Stimulated activated CD4-positive, alpha-beta T cell treated with anti-CD3 and anti-CD28 coated beads, Interleukin-15, amount 100 ng/mL, for 24 hours (primary cell): ENCODE measurements around the gene FAAP20.

Experiments used
- DNase-seq: peaks from one replicate; pipeline ENCODE4 v3.0.0-alpha.2; 2020

The FAAP20 gene

GRCh38 chr1:2194319-2194897 lies at the start of gene FAAP20:
Gene FAAP20 (minus strand): TSS chr1:2194772. CDS start chr1:2194749, 23 bp downstream.
- DNase-seq: peak; percentile 78

GRCh38 chr1:2242814-2243725 lies 48.5 kb upstream of the FAAP20 start:
- DNase-seq: no peak

GRCh38 chr1:2241820-2242219 lies 47.2 kb upstream of the FAAP20 start:
- DNase-seq: no peak

GRCh38 chr1:2240270-2241156 lies 45.9 kb upstream of the FAAP20 start:
- DNase-seq: peak; percentile 63

GRCh38 chr1:2239384-2239985 lies 44.9 kb upstream of the FAAP20 start:
- no peak for DNase-seq

GRCh38 chr1:2239013-2239370 lies 44.4 kb upstream of the FAAP20 start:
- DNase-seq: no peak

- no peak for DNase-seq
These were observed 43.9 kb upstream of the FAAP20 start for GRCh38 chr1:2238361-2239012.

- no peak for DNase-seq
These were observed 43.2 kb upstream of the FAAP20 start for GRCh38 chr1:2237773-2238172.

- DNase-seq: peak; percentile 55
These were observed 42.4 kb upstream of the FAAP20 start for GRCh38 chr1:2236695-2237677.

GRCh38 chr1:2235300-2235998 lies 40.9 kb upstream of the FAAP20 start:
- no peak for DNase-seq

GRCh38 chr1:2234762-2235113 lies 40.2 kb upstream of the FAAP20 start:
- no peak for DNase-seq

GRCh38 chr1:2233997-2234761 lies 39.6 kb upstream of the FAAP20 start:
- peak; percentile 72 for DNase-seq

GRCh38 chr1:2233468-2233867 lies 38.9 kb upstream of the FAAP20 start:
- no peak for DNase-seq

- no peak for DNase-seq
These were observed 38.4 kb upstream of the FAAP20 start for GRCh38 chr1:2232916-2233438.

- DNase-seq: no peak
These were observed 37.8 kb upstream of the FAAP20 start for GRCh38 chr1:2232255-2232915.

GRCh38 chr1:2231532-2232254 lies 37.1 kb upstream of the FAAP20 start:
- DNase-seq: peak; percentile 86

- peak; percentile 57 for DNase-seq
These were observed 36.4 kb upstream of the FAAP20 start for GRCh38 chr1:2230781-2231531.
